MM.1S (cell line): Measurements from ENCODE around the gene ZNF516.

Experiments
- DNase-seq: peaks from one replicate; pipeline ENCODE4 v3.0.0-alpha.2; 2015
- H2AFZ ChIP-seq: fragments of 300-600 bp; sonication (generic); 2 replicates; pipeline ENCODE4 v1.6.0; 2016; ENCODE audit warnings: antibody characterized with exemption, low read length
- H3F3A ChIP-seq: fragments of 300-600 bp; sonication (generic); 2 replicates; pipeline ENCODE4 v1.6.1; 2016; ENCODE audit warnings: mild to moderate bottlenecking, antibody characterized with exemption, low read length, moderate library complexity, mixed read lengths; ENCODE audit not compliant: insufficient read depth
- H3K27ac ChIP-seq: fragments of 300-600 bp; sonication (generic); 2 replicates; pipeline ENCODE4 v1.5.1; 2016; ENCODE audit warnings: mild to moderate bottlenecking, low read length
- H3K27me3 ChIP-seq: fragments of 300-600 bp; sonication (generic); replicated peaks from 2 replicates; pipeline ENCODE4 v1.6.0; 2016; ENCODE audit warnings: low read length; ENCODE audit not compliant: insufficient read depth
- H3K36me3 ChIP-seq: fragments of 300-600 bp; sonication (generic); replicated peaks from 2 replicates; pipeline ENCODE4 v1.6.1; 2016; ENCODE audit warnings: mild to moderate bottlenecking, low read length, mixed read lengths; ENCODE audit not compliant: insufficient read depth
- H3K4me1 ChIP-seq: fragments of 300-600 bp; sonication (generic); 2 replicates; pipeline ENCODE4 v1.6.1; 2016; ENCODE audit warnings: low read length, mixed read lengths
- H3K4me2 ChIP-seq: fragments of 300-600 bp; sonication (generic); 2 replicates; pipeline ENCODE4 v1.6.0; 2016; ENCODE audit warnings: low read depth, low read length
- H3K4me3 ChIP-seq: fragments of 300-600 bp; sonication (generic); 2 replicates; pipeline ENCODE4 v1.5.1; 2016; ENCODE audit warnings: low read length, mixed read lengths
- H3K79me2 ChIP-seq: fragments of 300-600 bp; sonication (generic); 2 replicates; pipeline ENCODE4 v1.6.1; 2016; ENCODE audit warnings: mixed run types, low read length, mixed read lengths
- H3K9ac ChIP-seq: fragments of 300-600 bp; sonication (generic); 2 replicates; pipeline ENCODE4 v1.6.1; 2016; ENCODE audit warnings: low read length, mixed read lengths
- H3K9me2 ChIP-seq: fragments of 300-600 bp; sonication (generic); replicated peaks from 2 replicates; pipeline ENCODE4 v1.6.1; 2016; ENCODE audit warnings: mild to moderate bottlenecking, low read length, mixed read lengths; ENCODE audit not compliant: insufficient read depth
- H3K9me3 ChIP-seq: fragments of 300-600 bp; sonication (generic); replicated peaks from 2 replicates; pipeline ENCODE4 v1.6.1; 2016; ENCODE audit warnings: mild to moderate bottlenecking, low read length, mixed read lengths; ENCODE audit not compliant: insufficient read depth
- H4K20me1 ChIP-seq: fragments of 300-600 bp; sonication (generic); 2 replicates; pipeline ENCODE4 v1.6.1; 2016; ENCODE audit warnings: mild to moderate bottlenecking, low read length, moderate library complexity, mixed read lengths; ENCODE audit not compliant: insufficient read depth
- CTCF ChIP-seq: fragments of 300-600 bp; sonication (generic); IDR thresholded peaks from 2 replicates; pipeline ENCODE4 v1.5.1; 2016; ENCODE audit warnings: antibody characterized with exemption, low read length, mixed read lengths
- EZH2 ChIP-seq: fragments of 300-600 bp; sonication (generic); optimal IDR thresholded peaks from 2 replicates; pipeline ENCODE3; 2017; ENCODE audit warnings: low read depth, mild to moderate bottlenecking, antibody characterized with exemption, low read length, mixed read lengths
- EZH2phosphoT487 ChIP-seq: fragments of 300-600 bp; sonication (generic); IDR thresholded peaks from 2 replicates; pipeline ENCODE4 v1.6.1; 2018; ENCODE audit warnings: antibody characterized with exemption, low read length

Gene ZNF516

DNA sequence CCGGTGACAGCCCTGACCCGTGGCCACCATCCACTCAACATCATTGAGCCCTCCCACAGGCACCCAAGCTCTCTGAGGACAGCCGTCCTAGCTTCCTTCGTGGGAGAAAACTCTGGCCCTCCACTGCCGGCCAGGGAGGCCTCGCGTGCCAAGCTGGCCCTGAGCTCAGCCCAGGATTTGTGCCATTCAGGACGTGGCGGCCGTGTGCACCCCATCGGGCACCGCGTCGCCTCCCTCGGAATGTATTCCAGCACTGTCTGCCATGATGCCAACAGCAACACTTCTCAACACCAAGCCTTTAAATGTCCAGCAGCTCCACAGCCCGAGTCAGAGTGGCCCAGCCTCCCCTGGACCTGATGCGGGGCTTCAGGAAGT lies 35.7 kb downstream of the ZNF516 start:
- H3K36me3 ChIP-seq = no peaks in the 10 kb centered on the region
- TF ChIP-seq CTCF = no peak
- TF ChIP-seq EZH2phosphoT487 = no peak
- TF ChIP-seq EZH2 = no peak
- H2AFZ ChIP-seq = no peak overlapping the region
- H3K27me3 ChIP-seq = no peaks in the 10 kb centered on the region
- H3K4me3 ChIP-seq = no peak overlapping the region
- H3K9me2 ChIP-seq = no peaks in the 10 kb centered on the region
- H3K4me2 ChIP-seq = no peak overlapping the region
- no peaks in the 10 kb centered on the region for H4K20me1 ChIP-seq
- H3K9ac ChIP-seq = no peak overlapping the region
- no peaks in the 10 kb centered on the region for H3F3A ChIP-seq
- no peak for DNase-seq
- no peaks in the 10 kb centered on the region for H3K4me1 ChIP-seq
- no peaks in the 10 kb centered on the region for H3K9me3 ChIP-seq
- no peak overlapping the region for H3K27ac ChIP-seq
- no peaks in the 10 kb centered on the region for H3K79me2 ChIP-seq

GRCh38 chr18:76458522-76459311 lies 36.3 kb downstream of the ZNF516 start:
- no peaks in the 10 kb centered on the region for H3K79me2 ChIP-seq

DNA sequence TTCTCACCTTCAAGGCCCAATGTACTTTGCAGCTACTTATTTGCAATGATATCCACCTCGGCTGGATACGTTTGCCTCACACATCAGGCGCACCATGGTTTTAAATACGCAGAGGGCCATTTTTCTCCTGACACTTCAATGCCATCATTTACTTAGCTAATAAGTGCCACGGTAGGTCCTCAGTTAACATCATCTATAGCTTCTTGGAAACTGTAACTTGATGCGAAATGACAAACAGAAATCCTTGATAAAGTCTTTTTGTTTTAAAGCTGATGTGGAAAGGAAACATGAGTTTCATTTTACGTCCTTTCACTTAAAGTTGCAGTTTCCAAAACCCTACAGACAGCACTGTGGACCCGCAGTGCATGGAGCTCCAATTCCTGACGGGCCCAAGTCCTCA lies 37.1 kb downstream of the ZNF516 start:
- Histone ChIP-seq H4K20me1 (no peaks in the 10 kb centered on the region), H3K79me2 (no peaks in the 10 kb centered on the region), H3K4me1 (no peaks in the 10 kb centered on the region), H3K4me3 (no peak overlapping the region), H3K36me3 (no peaks in the 10 kb centered on the region), H3K4me2 (no peak overlapping the region), H2AFZ (no peak overlapping the region), H3K9me2 (no peaks in the 10 kb centered on the region), H3K9me3 (no peaks in the 10 kb centered on the region), H3K9ac (no peak overlapping the region), H3K27me3 (no peaks in the 10 kb centered on the region), H3K27ac (no peak overlapping the region), H3F3A (no peaks in the 10 kb centered on the region)
- no peak for DNase-seq
- no peak for TF ChIP-seq EZH2
- TF ChIP-seq EZH2phosphoT487 = no peak
- TF ChIP-seq CTCF = no peak

More at GRCh38 chr18:76458522-76459311, 36.3 kb downstream of the ZNF516 start:
- no peaks in the 10 kb centered on the region for H3F3A ChIP-seq
- no peaks in the 10 kb centered on the region for H3K4me1 ChIP-seq
- no peaks in the 10 kb centered on the region for H3K9me3 ChIP-seq
- H3K36me3 ChIP-seq = no peaks in the 10 kb centered on the region
- no peaks in the 10 kb centered on the region for H3K9me2 ChIP-seq
- DNase-seq = no peak
- no peak overlapping the region for H3K27ac ChIP-seq
- no peak overlapping the region for H2AFZ ChIP-seq
- H3K27me3 ChIP-seq = no peaks in the 10 kb centered on the region
- H3K9ac ChIP-seq = no peak overlapping the region
- no peak overlapping the region for H3K4me3 ChIP-seq
- no peaks in the 10 kb centered on the region for H4K20me1 ChIP-seq
- TF ChIP-seq EZH2phosphoT487 (no peak), EZH2 (no peak), CTCF (no peak)
- no peak overlapping the region for H3K4me2 ChIP-seq
